ENCODE measurements around the gene FAM221A.

GRCh38 chr7:23717788-23718187 lies 37.8 kb downstream of the FAM221A start:
- no peak for TF ChIP-seq CTCF (IDR thresholded peaks at IDR 0.05; ENCODE audit: control extremely low read depth in 1 of 3, insufficient read depth in 1 of 3, low read depth in 1 of 3, low read length in 3 of 3)
- TF ChIP-seq TCF12 (IDR thresholded peaks at IDR 0.05; ENCODE audit: low read depth, low read length), result no peak
- no peak for TF ChIP-seq GABPA (IDR thresholded peaks at IDR 0.05; ENCODE audit: borderline replicate concordance, insufficient read depth, low read length)
- no peak for TF ChIP-seq SIX5 (IDR thresholded peaks at IDR 0.05; ENCODE audit: low read depth, low read length)
- no peak for TF ChIP-seq POLR2A (IDR thresholded peaks at IDR 0.05; ENCODE audit: control extremely low read depth in 1 of 2, low read depth in 2 of 2, low read length in 2 of 2)

Data from H1 (cell line).